Trophoblast cell (in vitro differentiated cells and primary cell): ENCODE measurements around the gene ZFYVE26.

Experiments
- DNase-seq, 2 donors: peaks; one replicate each; pipeline ENCODE4 v3.0.0-alpha.2; 2016
- H2AFZ ChIP-seq: 2 replicates; pipeline ENCODE4 v1.6.1; 2013; ENCODE audit warnings: low read length, moderate library complexity, mild to moderate bottlenecking; ENCODE audit not compliant: insufficient read depth, poor library complexity
- H2AK5ac ChIP-seq: 2 replicates; pipeline ENCODE4 v1.6.1; 2013; ENCODE audit warnings: mild to moderate bottlenecking, low read length
- H2BK120ac ChIP-seq: 2 replicates; pipeline ENCODE4 v1.6.1; 2013; ENCODE audit warnings: low read length, mild to moderate bottlenecking, moderate library complexity; ENCODE audit not compliant: insufficient read depth, poor library complexity
- H2BK12ac ChIP-seq: 2 replicates; pipeline ENCODE4 v1.6.1; 2013; ENCODE audit warnings: mild to moderate bottlenecking, low read length, moderate library complexity
- H2BK5ac ChIP-seq: 2 replicates; pipeline ENCODE4 v1.6.1; 2013; ENCODE audit warnings: low read length, low read depth, moderate library complexity, mild to moderate bottlenecking; ENCODE audit not compliant: poor library complexity
- H3K14ac ChIP-seq: 2 replicates; pipeline ENCODE4 v1.6.1; 2013; ENCODE audit warnings: mild to moderate bottlenecking, low read length
- H3K18ac ChIP-seq: 2 replicates; pipeline ENCODE4 v1.6.1; 2013; ENCODE audit warnings: mild to moderate bottlenecking, low read length
- H3K23ac ChIP-seq: 2 replicates; pipeline ENCODE4 v1.6.1; 2013; ENCODE audit warnings: low read length
- H3K27ac ChIP-seq: 2 replicates; pipeline ENCODE4 v1.5.1; 2013; ENCODE audit warnings: low read depth, mild to moderate bottlenecking, inconsistent platforms, low read length, moderate library complexity
- H3K27me3 ChIP-seq: 2 replicates; pipeline ENCODE4 v1.6.1; 2013; ENCODE audit warnings: inconsistent platforms, mild to moderate bottlenecking, low read length, moderate library complexity; ENCODE audit not compliant: insufficient read depth
- H3K36me3 ChIP-seq, 2 experiments: 1 replicate in 1 of 2; 2 replicates in 1 of 2; pipeline ENCODE4 v1.6.1; 2013; ENCODE audit warnings: low read length in 2 of 2, mild to moderate bottlenecking in 2 of 2, moderate library complexity in 1 of 2; ENCODE audit not compliant: insufficient read depth in 2 of 2, control insufficient read depth in 1 of 2
- H3K4ac ChIP-seq: 2 replicates; pipeline ENCODE4 v1.6.1; 2013; ENCODE audit warnings: low read depth, mild to moderate bottlenecking, low read length, moderate library complexity
- H3K4me1 ChIP-seq, 2 experiments: 1 replicate in 1 of 2; 2 replicates in 1 of 2; pipeline ENCODE4 v1.6.1; 2013; ENCODE audit warnings: low read length in 2 of 2, mild to moderate bottlenecking in 2 of 2, moderate library complexity in 1 of 2; ENCODE audit not compliant: insufficient read depth in 2 of 2, control insufficient read depth in 1 of 2
- H3K4me2 ChIP-seq: 2 replicates; pipeline ENCODE4 v1.6.1; 2013; ENCODE audit warnings: inconsistent platforms, mild to moderate bottlenecking, low read length, moderate library complexity
- H3K4me3 ChIP-seq: 2 replicates; pipeline ENCODE4 v1.5.1; 2013; ENCODE audit warnings: mild to moderate bottlenecking, low read depth, low read length, inconsistent platforms
- H3K79me1 ChIP-seq: one replicate; pipeline ENCODE4 v1.6.1; 2013; ENCODE audit warnings: low read length
- H3K79me2 ChIP-seq: 2 replicates; pipeline ENCODE4 v1.6.1; 2013; ENCODE audit warnings: low read length, mild to moderate bottlenecking; ENCODE audit not compliant: control insufficient read depth, insufficient read depth, poor library complexity
- H3K9ac ChIP-seq: 2 replicates; pipeline ENCODE4 v1.6.1; 2013; ENCODE audit warnings: mild to moderate bottlenecking, low read length
- H3K9me3 ChIP-seq: 2 replicates; pipeline ENCODE4 v1.6.1; 2013; ENCODE audit warnings: low read depth, mild to moderate bottlenecking, control low read depth, inconsistent platforms, low read length; ENCODE audit not compliant: insufficient read depth
- H4K12ac ChIP-seq: 2 replicates; pipeline ENCODE4 v1.6.1; 2013; ENCODE audit warnings: low read depth, mild to moderate bottlenecking, low read length, moderate library complexity
- H4K8ac ChIP-seq: 2 replicates; pipeline ENCODE4 v1.6.1; 2013; ENCODE audit warnings: low read depth, mild to moderate bottlenecking, low read length, moderate library complexity
- H4K91ac ChIP-seq: one replicate; pipeline ENCODE4 v1.6.1; 2013; ENCODE audit warnings: low read depth, mild to moderate bottlenecking, low read length, moderate library complexity
- WGBS: extraction: QIAGEN DNeasy Blood & Tissue Kit; methylation state at CpG from one replicate; pipeline ENCODE4 v1.1.7; 2013; ENCODE audit warnings: missing lambda C conversion rate; ENCODE audit not compliant: insufficient read length, insufficient coverage; ENCODE audit errors: extremely low coverage; 5-methylcytosine and 5-hydroxymethylcytosine counted together

The ZFYVE26 gene

DNA sequence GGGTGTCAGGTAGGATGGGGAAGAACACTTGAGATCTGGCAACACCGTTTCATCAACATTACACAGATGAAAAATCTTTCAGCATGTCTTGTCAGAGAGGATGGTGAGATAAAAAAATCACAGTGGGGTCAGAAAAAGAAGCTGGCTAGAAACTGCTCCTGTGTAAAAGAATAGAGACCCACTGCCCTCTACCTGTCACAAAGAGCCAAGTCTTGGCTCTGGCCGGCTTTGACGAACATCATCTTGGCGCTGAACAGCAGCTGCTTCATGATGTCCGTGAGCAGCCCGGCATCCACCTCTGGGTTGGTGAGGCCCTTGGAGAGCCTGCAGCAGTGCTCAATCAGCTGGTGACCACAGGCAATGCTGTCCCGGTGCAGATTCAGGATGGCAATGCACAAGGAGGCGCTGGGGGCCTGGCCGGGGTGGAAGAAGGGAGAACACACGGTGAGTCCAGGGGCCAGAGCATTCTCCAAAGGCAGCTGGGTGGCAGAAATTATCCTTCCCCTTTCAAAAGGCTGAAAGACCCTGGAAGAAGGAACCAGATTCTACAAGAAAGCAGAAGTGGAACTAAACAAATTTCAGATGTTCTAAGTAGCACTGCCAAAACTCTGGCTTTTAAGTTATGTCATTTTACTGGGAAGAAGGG lies 50.2 kb downstream of the ZFYVE26 start:
- Histone ChIP-seq H2BK12ac (no peak overlapping the region), H3K27me3 (no peaks in the 10 kb centered on the region), H4K12ac (no peak overlapping the region), H3K4ac (no peak overlapping the region), H3K4me2 (no peak overlapping the region), H3K9me3 (no peaks in the 10 kb centered on the region), H3K27ac (no peak overlapping the region), H3K18ac (no peak overlapping the region), H3K14ac (no peak overlapping the region), H4K91ac (no peak overlapping the region), H3K4me1 (peaks cover 4% of the 10 kb centered on the region in 2 experiments), H2BK120ac (no peak overlapping the region), H3K79me1 (no peaks in the 10 kb centered on the region), H2AK5ac (no peak overlapping the region), H3K4me3 (no peak overlapping the region), H3K23ac (no peak overlapping the region), H3K9ac (no peak overlapping the region), H2BK5ac (no peak overlapping the region), H3K36me3 (peaks cover 25 to 43% of the 10 kb centered on the region in 2 experiments), H3K79me2 (no peaks in the 10 kb centered on the region), H2AFZ (no peak overlapping the region), H4K8ac (no peak overlapping the region)
- no CpG with 5 or more reads among the region's 10 CpGs for WGBS
- no peak for DNase-seq

DNA sequence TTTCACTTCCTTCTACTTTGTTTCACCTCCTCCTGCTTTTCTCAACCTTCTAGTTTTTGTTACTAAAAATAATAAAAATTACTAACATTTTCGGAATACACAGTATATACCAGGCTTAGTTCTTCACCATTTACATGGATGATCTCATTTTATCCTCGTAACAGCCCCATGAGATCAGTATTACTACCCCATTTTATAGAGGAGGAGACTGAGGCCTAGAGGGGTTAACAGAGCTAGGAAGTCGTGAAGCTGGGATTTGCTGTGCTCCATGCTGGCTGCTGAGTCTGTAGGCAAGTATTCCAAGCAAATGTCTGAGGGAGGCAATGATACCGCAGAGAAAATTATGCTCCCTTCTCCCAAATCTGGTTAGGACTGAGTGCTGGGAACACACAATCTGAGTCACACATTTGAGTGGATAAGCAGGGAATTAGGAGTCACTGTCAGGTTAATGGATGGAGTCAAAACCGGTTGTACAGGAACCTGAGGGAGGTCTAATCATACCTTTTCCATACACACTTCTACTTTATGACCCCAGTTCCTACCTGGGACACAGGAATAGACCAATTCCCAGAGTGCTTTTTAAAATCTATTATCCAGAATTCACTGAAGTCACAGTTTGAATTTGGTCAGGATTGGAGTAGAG lies 51.1 kb downstream of the ZFYVE26 start:
- Histone ChIP-seq H3K27ac (no peak overlapping the region), H3K4me1 (peaks cover 4% of the 10 kb centered on the region in 2 experiments), H2AFZ (no peak overlapping the region), H2BK12ac (no peak overlapping the region), H3K4me3 (no peak overlapping the region), H3K9ac (no peak overlapping the region), H3K4ac (no peak overlapping the region), H3K14ac (no peak overlapping the region), H3K23ac (no peak overlapping the region), H4K12ac (no peak overlapping the region), H3K79me2 (no peaks in the 10 kb centered on the region), H3K27me3 (no peaks in the 10 kb centered on the region), H4K8ac (no peak overlapping the region), H3K4me2 (no peak overlapping the region), H2AK5ac (no peak overlapping the region), H3K9me3 (peaks cover 2% of the 10 kb centered on the region), H2BK5ac (no peak overlapping the region), H3K18ac (no peak overlapping the region), H3K36me3 (peaks cover 29 to 52% of the 10 kb centered on the region in 2 experiments), H2BK120ac (no peak overlapping the region), H4K91ac (no peak overlapping the region), H3K79me1 (no peaks in the 10 kb centered on the region)
- peak; percentile 79 to 84 for DNase-seq
- no CpG with 5 or more reads among the region's 5 CpGs for WGBS

DNA sequence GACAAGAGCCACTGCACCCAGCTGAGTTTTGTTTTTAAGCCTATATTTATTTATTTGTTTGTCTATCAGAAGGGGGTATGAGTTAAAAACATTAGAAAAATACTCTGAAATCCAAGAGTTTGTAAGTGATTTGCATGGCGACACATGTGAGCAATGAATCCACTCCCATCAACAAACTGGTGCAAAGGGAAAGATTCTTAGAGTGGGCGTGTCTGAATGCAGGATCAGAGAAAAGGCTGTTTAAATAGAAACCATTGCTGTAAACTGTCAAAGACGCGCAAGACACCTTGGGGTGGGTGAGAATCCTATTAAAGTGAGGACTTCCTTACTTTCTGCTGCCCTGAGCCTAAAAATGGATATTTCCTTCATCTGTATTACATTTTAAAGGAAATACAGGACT lies 51.9 kb downstream of the ZFYVE26 start:
- no peak overlapping the region for H3K14ac ChIP-seq
- no peak overlapping the region for H4K12ac ChIP-seq
- no peaks in the 10 kb centered on the region for H3K79me2 ChIP-seq
- H3K9ac ChIP-seq, result no peak overlapping the region
- H3K23ac ChIP-seq, result no peak overlapping the region
- H3K4me2 ChIP-seq, result no peak overlapping the region
- H4K91ac ChIP-seq, result no peak overlapping the region
- no peak overlapping the region for H4K8ac ChIP-seq
- peaks cover 4% of the 10 kb centered on the region in 2 experiments for H3K4me1 ChIP-seq
- no peak overlapping the region for H2BK5ac ChIP-seq
- H3K36me3 ChIP-seq, result peaks cover 28 to 53% of the 10 kb centered on the region in 2 experiments
- no peak overlapping the region for H3K4me3 ChIP-seq
- no peak overlapping the region for H2BK120ac ChIP-seq
- H3K9me3 ChIP-seq, result peaks cover 2% of the 10 kb centered on the region
- no peak overlapping the region for H3K27ac ChIP-seq
- DNase-seq, result peak in 1 of 2 donors; percentile 59
- no peak overlapping the region for H2BK12ac ChIP-seq
- no peak overlapping the region for H3K4ac ChIP-seq
- no peaks in the 10 kb centered on the region for H3K79me1 ChIP-seq
- H3K18ac ChIP-seq, result no peak overlapping the region
- H2AK5ac ChIP-seq, result no peak overlapping the region
- no CpG with 5 or more reads among the region's 4 CpGs for WGBS
- no peak overlapping the region for H2AFZ ChIP-seq
- H3K27me3 ChIP-seq, result no peaks in the 10 kb centered on the region

DNA sequence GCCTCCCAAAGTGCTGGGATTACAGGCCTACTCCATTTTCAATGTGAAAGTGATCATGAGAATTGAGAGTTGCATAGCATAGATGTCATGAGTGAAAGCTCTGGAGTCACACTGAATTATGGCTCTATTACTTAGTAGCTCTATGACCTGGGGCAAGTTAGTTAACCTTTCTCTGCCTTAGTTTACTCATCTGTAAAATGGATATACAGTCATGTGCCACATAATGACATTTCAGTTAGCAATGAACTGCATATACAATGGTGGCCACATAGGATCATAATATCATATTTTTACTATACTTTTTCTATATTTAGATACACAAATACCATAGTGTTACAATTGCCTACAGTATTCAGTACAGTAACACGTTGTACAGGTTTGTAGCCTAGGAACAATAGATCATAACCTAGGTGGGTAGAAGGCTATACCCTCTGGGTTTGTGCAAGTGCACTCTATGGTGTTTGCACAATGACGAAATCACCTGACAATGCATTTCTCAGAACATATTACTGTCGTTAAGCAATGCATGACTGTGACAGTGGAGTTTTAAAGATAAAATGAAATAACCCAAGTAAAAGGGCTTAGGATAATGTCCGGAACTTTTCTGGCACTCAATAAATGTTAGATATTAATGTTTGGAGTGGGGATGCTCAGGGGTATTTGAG lies 53.1 kb downstream of the ZFYVE26 start:
- no peak overlapping the region for H2BK12ac ChIP-seq
- no peak overlapping the region for H2BK5ac ChIP-seq
- no peak overlapping the region for H2AK5ac ChIP-seq
- no peak overlapping the region for H3K4ac ChIP-seq
- no peak overlapping the region for H3K4me2 ChIP-seq
- H4K8ac ChIP-seq, result no peak overlapping the region
- H2BK120ac ChIP-seq, result no peak overlapping the region
- H3K27ac ChIP-seq, result no peak overlapping the region
- peaks cover 4% of the 10 kb centered on the region in 2 experiments for H3K4me1 ChIP-seq
- H3K23ac ChIP-seq, result no peak overlapping the region
- no peak overlapping the region for H2AFZ ChIP-seq
- H4K12ac ChIP-seq, result no peak overlapping the region
- H3K9me3 ChIP-seq, result peaks cover 2% of the 10 kb centered on the region
- no CpG with 5 or more reads among the region's 4 CpGs for whole genome bisulfite sequencing
- no peaks in the 10 kb centered on the region for H3K79me1 ChIP-seq
- peak; percentile 69 to 89 for DNase-seq
- peaks cover 26 to 43% of the 10 kb centered on the region in 2 experiments for H3K36me3 ChIP-seq
- no peak overlapping the region for H3K18ac ChIP-seq
- no peaks in the 10 kb centered on the region for H3K27me3 ChIP-seq
- H3K79me2 ChIP-seq, result no peaks in the 10 kb centered on the region
- H3K4me3 ChIP-seq, result no peak overlapping the region
- no peak overlapping the region for H3K9ac ChIP-seq
- no peak overlapping the region for H4K91ac ChIP-seq
- H3K14ac ChIP-seq, result no peak overlapping the region
